ENCODE results near the gene CREBBP.

GRCh38 chr16:3756113-3756512, 124.4 kb downstream of the CREBBP start:
- no peak for TF ChIP-seq CTCF (conservative IDR thresholded peaks at IDR 0.05; ENCODE audit: low read length)
- no peak for TF ChIP-seq EZH2phosphoT487 (IDR thresholded peaks at IDR 0.05; ENCODE audit: borderline replicate concordance, low read depth, low read length)

All from OCI-LY7 (cell line).